NCI-H2029 treated with DMSO at 0.1 percent for 48 hours (cell line): Measurements from ENCODE around the gene ARAP3.

Experiments
- DNase-seq: peaks from one replicate; lab custom pipeline; 2025; lab: John Stamatoyannopoulos, UW

Gene ARAP3

DNA sequence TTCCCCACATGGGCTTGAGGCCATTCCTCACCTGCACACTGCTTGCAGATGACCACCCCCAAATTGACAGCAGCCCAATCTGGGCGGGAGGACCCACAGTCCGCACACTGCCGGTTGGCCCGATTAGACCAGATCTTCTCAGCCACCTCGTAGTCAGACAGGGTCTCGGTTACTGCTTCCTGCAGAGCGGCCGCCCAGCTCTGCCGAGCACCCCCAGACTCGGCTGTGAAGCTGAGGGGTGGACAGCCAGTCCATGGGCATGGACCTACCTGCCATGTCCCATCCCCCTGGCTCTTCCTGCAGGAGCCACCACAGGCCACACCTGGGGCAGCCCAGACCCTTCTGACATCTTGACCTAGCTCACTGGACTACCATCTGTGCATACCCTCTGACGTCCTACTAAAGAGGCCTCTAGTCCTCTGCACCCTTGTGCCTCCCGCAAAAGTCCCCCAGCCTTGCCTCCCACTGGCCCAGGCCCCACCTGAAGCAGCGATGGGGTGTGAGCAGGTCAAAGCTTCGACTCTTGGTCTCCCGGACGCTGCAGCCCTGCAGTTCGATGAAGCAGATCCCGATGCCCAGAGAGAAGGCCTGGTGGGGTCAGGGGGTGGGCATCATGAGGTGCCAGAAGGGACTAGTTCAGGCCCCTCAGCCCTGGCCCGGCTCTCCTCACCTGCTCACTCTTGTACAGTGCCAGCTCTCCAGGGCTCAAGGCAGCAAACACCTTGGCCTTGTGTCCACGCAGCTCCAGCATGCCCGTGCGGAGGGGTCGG lies 9.8 kb downstream of the ARAP3 start:
- DNase-seq: no peak

DNA sequence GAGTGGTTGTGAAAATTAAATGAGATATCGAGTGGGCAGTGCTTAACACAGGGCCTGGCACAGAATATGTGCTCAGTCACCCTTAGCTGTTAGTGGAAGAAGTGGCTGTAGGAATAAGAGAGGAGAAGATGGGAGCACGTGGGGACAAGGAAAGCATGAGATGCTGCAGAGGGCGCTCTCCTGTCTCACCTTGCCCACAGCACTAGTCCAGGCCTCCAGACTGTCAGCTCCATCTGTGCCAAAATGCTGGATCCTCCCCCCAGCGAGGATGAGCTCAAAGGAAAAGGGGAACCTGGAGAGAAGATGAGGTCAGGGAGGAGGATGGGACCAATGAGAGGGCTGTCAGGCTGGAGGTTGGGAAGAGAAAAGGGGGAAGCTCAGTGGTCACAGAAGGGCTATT lies 12.5 kb downstream of the ARAP3 start:
- DNase-seq: no peak

- DNase-seq: no peak
These were observed 13.3 kb downstream of the ARAP3 start for GRCh38 chr5:141668601-141669265.

DNA sequence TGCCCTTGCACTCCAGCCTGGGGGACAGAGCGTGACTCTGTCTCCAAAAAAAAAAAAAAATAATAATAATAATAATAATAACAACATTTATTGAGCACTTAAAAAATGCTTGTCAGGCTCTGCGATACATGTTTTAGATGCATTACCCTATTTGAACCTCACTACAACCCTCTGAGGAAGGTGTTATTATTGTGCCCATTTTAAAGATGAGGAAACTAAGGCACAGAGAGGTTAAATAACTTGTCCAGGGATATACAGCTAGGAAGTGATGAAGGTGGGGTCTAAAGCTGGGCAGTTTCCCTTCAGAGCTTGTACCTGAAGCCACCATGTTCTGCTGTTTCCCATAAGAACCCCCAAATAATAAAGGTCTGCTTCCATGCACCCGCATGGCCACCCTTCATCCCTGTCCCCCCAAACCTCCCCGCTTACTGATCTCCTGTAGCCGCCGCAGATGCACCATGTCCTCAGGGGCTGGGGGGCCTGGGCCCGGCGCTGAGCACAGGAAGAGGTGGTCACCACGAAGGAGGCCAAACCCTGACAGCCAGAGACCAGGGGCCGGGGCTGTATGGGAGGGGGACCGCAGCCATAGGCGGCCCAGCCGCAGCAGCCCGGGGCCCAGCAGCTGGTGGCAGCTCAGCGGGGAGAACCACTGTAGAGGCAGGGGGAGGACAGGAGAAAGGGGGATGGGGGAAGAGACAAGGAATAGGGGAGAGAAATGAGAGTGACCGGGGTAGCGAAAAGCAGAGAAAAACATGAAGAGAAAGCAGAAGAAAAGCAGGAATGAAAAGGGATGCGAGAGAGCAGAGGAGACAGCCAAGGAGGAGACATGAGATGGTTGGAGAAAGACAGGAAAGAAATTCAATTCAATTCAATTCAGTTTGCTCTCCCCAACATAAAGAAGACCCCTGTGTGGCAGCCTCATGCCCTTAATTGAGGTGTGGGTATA lies 15.8 kb downstream of the ARAP3 start:
- DNase-seq: no peak

GRCh38 chr5:141664733-141665461 lies 17.1 kb downstream of the ARAP3 start:
- peak; percentile 34 for DNase-seq

DNA sequence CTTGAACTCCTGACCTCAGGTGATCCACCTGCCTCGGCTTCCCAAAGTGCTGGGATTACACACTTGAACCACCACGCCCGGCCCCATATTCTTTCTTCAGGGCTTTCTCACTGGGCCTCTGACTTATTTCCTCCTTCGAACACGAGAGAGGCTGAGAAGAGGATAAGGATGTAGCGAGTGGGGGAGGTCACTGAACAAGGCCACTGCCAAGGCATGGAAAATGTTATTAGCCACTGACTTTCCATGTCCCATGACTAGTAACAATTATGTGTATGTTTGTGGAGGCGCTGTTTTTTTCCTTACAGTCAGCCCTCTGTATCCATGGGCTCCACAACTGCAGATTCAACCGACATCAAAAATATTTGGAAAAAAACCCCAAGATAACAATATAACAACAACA lies 18.5 kb downstream of the ARAP3 start:
- DNase-seq: no peak

DNA sequence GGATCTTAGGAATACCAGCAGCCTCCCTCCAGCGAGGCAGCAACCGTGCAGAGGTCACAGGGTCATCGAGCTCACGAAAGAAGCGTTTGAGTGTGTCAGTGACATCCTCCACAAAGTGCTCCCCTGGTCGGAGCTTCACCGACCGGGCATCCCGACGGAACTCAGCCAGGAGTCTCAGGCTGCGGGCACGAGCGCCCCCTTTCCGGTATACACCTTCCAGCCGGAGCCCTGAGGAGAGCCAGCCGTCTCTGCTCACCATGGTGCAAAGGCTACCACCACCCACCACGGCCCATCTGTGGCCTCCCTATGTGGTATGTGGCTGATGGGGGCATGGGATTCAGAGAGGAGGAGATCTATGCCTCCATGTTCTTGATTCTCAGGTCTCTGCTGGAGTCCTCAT lies 20.0 kb downstream of the ARAP3 start:
- no peak for DNase-seq

DNA sequence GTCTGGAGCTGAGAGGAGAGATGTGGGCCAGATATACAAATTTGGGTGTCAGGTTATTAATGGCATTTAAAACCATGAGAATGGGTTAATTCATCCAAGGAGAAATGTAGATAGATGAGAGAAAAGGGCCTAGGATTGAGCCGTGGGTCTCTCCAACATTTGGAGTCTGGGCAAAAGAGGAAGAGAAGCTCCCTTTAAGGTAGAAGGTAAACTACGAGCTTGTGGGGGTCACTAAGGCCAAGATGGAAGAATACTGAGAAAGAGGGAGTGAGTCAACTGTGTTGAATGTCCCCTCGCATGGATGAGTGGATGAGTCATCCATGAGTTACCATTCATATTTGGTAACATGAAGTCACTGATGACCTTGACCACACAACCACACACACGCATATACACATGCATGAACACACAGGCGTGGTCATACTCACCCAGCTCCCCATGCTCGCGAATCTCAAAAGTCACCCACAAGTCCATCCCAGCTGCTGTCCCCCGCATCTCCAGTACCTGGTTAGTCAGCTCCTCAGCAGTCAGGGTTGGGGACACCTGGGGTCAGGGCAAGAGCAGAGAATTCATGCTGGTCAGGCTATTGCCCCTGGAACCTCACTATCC lies 24.0 kb downstream of the ARAP3 start:
- DNase-seq: no peak

DNA sequence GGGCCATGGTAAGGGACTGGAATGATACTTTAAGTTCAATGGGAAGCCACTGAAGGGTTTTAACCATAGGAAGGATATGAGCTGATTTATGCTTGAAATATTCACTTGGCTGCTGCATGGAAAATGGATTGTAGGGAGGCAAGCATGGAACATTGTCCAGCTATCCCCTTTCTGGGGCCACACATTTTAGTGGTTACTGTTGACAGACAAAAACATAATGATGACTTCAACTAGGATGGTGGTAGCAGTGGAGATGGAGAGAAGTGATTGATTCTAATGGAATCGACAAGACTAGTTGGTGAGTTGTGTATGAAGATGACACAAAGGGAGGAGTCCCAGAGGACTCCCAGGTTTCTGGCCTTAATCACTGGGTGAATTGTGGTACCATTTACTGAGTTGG lies 24.6 kb downstream of the ARAP3 start:
- no peak for DNase-seq

DNA sequence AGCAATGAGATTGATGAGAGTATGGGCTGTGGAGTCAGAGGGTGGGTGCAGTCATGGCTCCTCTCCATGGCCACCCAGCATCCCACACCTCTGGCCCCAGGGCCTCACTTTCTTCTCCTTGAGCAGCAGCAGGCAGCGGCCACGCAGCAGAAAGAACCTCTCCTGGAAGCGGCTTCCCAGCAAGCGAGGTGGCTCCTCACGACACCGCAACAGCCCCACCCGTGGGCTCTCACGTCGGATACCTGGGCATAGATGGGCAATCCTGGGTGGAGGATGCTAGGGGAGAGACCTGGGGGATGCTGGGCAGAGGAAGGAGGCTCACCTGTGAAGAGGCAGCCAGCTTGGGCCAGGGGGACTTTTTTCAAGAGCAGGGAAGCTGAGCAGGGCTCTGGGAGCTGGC lies 25.6 kb downstream of the ARAP3 start:
- no peak for DNase-seq

DNA sequence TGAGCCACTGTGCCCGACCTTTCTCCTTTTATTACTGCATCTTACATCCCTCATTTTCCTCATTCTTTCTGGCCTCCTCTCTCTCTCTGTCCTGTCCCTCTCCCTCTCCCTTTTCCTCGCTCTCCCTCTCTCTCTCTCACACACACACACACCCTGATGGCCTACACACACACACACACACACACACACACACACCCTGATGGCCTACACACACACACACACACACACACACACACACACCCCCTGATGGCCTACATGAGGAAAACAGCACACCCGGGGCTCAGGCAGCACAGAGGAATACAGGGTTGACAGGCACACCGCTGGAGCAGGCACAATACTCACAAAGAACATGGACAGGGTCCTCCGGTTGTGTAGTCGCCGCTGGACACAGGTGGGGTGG lies 27.0 kb downstream of the ARAP3 start:
- DNase-seq: no peak

DNA sequence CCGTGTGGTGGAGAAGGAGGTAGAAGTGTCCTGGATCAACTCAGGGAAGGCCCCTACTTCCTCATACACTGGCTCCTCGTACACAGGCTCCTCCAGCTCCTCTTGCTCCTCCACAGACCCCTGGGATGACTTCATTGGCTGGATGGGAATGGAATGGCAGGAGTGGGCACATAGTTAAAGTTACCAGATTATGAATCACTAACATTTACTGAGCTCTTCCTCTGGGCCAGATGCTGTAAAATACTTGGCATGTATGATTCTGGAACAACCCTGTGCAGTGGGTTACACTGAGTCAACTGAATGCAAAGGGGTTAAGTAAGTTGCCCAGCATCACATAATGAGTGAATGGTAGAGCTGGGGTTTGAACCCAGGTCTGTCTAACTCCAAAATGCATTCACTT lies 27.7 kb downstream of the ARAP3 start:
- no peak for DNase-seq

DNA sequence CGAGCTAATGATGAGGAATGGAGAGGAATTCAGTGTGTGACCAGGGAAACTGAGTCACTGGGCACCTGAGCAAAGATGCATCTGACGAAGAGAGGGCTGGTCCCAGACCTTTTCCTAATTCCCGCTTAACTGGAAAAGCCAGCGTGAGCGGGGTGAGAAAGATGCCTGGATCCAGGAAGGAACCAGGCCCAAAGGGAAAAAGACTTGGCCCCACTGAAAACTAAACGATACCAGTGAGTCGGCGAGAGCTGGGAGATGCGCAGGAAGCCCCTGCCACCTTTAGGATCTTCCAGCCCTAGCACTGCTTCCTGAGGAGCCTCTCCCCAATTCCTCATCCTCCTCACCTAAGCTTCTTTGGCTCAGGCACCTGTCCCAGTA lies 30.3 kb downstream of the ARAP3 start:
- no peak for DNase-seq

- DNase-seq: peak; percentile 30
These were observed 30.9 kb downstream of the ARAP3 start, which contains the start of gene FCHSD1 for GRCh38 chr5:141650851-141651727. Gene FCHSD1, minus strand, starts transcription at chr5:141651418. Its CDS starts 50 bp downstream, at chr5:141651368.

DNA sequence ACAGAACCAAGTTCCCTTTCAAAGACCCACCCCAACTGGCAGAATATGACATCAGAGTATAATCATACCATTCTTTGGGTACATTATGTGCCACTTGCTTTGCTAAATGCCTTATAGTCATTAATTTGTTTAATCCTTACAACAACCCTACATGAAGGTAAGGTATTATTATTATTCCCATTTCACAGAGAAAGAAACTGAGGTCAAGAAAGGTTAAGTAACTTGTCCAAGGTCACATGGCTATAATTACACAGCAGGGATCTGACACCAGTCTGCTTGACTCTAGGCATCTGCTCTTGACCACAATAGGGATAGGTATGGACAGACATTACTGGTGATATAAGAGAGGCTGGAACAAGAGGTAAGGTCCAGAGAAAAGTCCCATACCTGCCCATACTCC lies 32.1 kb downstream of the ARAP3 start:
- no peak for DNase-seq

DNA sequence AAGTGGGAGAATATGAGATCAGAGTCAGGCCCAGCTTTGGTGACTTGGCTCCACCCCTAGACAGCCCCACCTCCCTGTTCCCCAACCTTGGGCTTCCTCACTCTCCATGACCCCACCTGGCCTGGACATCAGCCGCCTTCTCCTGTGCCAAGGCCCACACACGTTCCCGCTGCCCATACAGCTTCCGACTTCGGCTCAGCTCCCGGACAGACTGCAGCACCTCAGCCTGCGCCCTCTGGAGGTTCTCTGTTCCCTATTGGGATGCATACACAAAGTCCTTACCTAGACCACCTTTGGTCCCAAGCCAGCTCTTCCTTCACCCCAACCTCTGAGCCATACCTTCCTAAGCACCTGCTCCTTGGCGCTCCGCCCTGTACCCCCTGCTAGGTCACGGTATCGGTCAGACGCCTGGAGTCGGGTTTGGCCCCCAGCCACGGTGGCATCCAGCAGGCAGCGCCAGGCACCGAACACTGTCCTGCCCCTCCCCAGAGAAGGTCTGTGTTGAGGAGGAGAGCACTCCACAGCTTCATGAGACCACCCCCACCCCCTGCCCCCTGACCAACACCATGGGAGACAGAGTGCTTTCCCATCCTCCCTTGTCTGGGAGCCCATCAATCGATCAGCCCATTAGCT lies 32.9 kb downstream of the ARAP3 start:
- DNase-seq: no peak

DNA sequence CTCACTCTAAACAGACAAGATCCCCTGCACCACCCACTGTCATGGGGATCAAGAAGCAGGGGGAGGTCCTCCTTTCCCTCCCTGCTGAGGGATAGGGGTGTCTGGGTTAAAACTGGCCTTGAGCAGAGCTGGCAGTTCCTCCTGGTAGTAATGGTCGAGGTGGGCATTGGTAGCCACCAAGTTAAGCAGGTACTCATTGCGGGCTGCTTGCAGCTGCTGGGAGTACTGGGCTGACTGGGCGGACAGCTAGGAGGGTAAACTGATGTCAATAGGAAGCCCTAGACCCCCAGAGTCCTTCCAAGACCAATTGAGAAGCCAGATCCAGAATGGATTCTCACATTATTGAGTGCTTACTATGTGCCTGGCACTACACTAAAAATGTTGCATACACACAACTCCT lies 34.2 kb downstream of the ARAP3 start:
- no peak for DNase-seq

- DNase-seq: no peak
These were observed 34.8 kb downstream of the ARAP3 start for GRCh38 chr5:141647242-141647641.

GRCh38 chr5:141646026-141646425 lies 36.0 kb downstream of the ARAP3 start:
- no peak for DNase-seq
